Stimulated activated CD8-positive, alpha-beta memory T cell treated with anti-CD3 and anti-CD28 coated beads, Interleukin-15, amount 100 ng/mL, for 48 hours (primary cell): ENCODE results near the gene APOL1.
"Not testable (repeated sequence)": the region's sequence is repeated elsewhere in the genome, so short reads cannot be mapped to it uniquely, and the experiment has no call there.

Source experiments
- DNase-seq, 2 donors: peaks; one replicate each; pipeline ENCODE4 v3.0.0-alpha.2; 2020; ENCODE audit warnings: low read depth in 2 of 2

The APOL1 gene

DNA sequence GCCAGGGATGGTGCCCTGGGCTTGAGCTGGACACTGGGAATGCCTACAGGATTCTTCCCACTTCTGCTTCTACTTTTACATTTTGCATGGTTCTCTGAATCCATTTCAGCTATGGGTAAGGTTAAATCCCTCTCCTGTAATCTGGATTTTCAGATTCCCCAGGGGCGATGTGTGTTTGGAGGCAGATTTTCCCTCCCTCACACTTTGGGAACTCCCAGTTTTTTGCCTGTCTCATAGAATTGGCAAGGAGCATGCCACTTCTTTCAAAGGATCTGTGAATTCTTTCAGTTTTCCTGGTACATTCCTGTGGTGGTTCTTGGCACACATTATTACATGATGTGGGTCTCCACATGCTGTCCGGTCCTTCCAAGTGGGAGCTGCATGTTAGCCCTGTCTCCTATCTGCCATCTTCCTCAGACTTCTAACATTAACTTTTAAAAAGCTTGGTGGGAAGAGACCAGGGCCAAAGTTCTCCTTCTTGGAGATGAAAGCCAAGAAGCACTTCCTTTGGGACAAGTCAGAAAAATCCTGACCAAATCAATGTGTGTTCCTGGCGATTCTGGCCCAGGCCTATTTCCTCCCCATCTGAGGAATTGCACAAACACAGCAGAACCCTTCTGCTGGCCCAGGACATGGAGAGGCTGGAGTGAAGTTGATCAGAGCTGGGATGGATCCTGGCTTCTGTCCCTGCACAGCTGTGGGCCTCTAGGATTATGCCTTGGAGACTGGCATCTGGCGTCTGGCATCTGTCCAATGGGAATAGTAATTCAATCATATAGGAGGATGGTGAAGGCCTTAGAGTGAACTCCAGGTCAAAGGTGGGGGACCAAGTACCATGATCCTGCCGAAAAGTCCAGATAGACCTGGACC lies 8.2 kb upstream of the APOL1 start:
- DNase-seq: no peak

DNA sequence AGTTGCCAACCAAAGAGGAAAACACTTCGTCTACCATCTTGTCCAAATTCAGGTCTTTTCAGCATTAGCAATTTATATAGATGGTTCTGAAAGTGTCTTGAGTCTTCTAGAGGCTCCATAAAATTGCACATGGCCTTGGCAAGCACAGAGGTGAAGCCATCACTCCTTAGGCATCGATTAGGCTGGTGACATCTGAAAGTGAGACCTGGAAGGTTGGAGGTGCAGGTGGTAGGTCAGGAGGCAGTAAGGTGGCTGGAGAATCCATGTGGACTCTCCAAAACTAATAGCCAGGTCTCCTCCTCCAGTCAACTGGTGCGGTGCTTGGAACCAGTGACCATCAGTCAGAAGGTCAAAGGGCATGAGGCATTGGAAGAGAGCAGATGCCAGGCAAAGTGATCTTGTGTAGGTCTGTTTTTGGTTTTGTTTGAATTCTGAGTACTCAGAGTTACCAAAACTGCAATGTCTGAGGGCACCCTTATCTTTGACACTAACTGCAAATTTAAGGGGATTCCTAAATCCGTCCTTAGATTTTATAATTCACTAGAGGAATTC lies 7.1 kb upstream of the APOL1 start:
- DNase-seq: no peak

DNA sequence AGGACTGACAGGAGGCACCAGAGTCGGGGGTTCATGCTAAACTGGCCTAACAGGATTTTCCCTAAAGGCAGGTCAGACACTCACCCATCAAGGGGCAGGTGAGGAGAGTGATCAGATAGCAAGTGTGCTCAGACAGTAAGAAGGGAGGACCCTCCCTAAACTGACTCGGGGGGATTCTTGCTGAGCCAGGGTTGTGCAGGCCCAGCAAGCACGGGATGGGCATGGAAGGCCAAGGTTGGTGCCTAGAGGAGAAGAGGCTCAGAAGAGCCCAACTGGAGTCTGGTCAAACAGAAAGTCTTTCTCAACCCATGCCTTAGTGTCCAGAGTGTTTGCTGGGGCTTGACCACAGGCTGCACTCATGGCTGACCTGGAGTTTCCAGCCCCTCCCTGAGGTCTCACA lies 6.2 kb upstream of the APOL1 start:
- DNase-seq: no peak

DNA sequence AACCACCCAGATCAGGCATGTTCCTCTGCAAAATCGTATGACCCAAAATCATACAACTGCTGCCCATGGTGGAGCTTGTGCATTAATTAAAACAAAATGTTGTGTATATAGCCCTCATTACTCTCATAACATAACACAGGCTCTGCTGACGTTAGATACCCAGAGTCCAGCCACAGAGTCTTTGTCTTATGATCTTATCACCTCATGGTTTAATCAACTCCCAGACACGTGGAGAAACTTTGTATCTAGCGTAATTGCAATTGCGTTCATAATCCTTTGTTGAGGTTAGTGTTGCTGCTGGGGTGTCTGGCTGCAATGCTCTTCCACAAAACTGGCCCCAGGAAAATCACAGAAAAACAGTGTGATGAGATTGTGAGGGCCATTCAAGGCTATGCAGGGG lies 5.0 kb upstream of the APOL1 start:
- no peak for DNase-seq

DNA sequence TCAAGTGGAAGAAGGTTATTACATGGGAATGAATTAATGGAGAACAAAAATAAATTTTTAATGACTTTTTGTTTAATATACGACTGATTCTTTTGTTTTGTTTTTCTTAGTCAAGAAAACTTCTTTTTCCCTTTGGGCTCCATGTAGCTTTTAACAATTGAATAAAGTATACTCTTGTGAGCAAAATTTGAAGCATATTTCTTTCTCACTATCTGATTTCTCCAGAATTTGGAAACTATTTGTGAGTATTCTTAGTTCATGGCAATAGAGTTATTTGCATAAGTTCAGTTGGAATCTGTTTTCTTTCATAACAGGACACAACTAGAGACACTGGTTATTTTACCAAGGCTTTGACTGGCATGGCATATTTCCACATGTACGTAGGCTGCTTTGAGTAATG lies 3.8 kb upstream of the APOL1 start:
- DNase-seq: no peak

DNA sequence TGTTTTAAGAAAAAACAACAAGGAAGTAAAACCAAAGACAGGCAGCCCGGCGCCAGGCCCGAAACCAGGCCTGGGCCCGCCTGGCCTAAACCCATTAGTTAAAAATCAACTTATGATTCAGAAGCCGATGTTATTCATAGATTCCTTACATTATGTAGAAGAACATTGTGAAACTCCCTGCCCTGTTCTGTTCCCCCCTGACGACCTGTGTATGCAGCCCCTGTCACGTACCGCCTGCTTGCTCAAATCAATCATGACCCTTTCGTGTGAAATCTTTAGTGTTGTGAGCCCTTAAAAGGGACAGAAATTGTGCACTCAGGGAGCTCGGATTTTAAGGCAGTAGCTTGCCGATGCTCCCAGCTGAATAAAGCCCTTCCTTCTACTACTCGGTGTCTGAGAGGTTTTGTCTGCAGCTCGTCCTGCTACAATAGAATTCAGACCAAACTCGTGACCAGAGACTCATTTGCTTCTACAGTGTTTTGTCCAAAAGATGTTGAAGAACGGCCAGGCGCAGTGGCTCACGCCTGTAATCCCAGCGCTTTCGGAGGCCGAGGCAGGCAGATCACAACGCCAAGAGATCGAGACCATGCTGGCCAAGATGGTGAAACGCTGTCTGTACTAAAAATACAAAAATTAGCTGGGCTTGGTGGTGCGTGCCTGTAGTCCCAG lies 2.5 kb upstream of the APOL1 start:
- DNase-seq: not testable (repeated sequence)

DNA sequence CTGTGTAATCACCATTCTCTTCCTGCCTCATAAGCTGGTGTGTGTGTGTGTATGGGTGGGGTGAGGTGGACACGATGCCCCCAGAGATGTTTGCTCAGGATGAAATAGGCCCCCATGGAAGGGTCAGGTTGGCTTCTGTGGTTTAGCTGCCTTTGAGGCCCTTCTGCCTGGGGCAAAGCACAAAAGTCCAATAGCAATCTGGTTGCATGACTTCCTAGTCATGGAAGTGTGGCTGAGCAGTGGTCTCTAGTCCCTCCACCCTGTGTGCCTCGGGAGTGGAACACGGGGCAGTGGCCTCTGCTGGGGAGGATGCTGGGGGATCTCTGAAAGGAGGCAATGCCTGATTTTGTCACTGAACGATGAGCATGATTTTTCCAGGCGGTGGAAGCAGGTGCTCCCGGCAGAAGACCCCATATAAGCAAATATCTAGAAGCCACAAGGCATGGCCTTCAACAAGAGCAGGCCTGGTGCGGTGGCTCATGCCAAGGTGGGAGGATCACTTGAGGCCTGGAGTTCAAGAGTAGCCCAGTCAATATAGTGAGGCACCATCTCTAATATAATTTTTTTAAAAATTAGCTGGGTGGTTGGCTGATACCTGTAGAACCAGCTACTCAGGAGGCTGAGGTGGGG lies 839 bp upstream of the APOL1 start:
- DNase-seq: not testable (repeated sequence)

DNA sequence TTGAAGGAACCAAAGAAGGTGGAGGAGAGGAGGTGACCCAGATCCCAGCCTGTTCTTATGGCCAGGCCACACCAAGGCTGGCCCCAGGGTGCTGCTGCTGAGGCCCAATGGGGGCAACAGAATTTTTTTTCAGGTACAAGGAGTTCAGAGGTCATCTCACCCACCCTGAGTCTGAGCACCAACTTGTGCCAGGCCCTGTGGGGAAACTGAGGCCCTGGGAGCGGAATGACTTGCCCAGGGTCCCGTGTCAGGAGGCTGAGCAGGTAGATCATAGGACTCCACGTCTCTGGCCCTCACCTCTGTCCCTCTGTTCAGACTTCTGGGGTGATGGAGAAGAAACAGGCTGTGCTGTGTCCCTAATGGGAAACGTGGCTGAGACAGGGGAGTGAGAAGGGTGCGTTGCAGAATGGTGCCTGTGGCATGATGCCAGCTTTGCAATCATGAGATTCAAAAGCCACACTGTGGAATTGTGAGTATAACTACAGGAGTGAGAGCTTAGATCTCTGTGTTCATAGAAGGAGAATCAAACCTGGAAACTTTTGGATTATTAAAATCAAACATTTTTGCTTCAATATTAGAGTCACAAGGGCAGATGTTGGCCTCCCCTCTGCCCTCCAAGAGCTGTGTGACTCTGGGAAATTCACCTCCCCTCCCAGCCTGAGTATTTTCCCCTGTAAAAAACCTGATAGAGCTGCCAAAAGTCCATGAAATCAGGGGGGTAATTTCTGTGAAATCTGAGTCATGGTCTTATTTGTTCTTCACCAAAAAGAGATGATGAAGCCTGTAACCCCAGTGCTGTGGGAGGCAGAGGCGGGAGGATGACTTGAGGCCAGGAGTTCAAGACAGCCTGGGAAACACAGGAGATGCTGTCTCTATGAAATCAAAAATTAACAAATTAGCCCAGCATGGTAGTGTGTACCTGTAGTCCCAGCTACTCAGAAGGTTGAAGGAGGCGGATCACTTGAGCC lies 874 bp downstream of the APOL1 start:
- DNase-seq: no peak

DNA sequence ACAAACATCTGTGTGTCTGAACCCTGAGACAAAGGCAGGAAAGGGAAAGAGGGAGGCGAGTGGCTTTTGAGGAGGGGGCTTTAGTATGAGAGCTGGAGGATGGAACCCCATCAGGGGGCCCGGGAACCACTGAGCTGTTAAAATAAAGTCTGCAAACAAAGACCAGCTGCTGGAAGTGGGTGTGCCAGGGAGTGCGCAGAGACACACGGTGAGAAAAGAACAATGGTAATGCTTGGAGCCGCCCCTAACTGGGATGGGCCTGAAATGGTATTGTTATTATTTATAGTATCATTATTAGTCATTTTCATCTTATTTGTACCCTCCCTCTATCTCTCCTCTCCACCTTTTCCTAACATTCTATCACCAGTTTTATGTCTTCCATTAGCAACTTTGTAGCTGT lies 2.6 kb downstream of the APOL1 start:
- not testable (repeated sequence) for DNase-seq

DNA sequence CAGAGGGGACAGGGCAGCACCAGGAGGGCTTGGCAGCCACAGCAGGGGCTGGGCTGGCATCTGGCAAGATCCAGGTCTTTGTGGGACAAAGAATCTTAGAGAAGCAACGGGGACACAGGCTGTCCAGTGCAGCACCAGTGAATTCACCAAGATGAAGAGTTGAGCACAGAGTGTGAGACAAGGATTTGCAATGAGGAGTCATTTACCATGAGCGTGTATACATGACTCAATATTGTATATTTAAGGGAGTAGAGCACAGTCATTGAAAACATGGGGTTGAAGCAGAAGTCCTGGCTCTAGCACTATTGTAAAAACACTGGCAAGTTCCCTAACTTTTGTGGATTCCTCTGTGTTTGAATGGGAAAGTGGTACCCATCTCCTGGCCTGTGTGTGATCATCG lies 3.5 kb downstream of the APOL1 start:
- DNase-seq: no peak

DNA sequence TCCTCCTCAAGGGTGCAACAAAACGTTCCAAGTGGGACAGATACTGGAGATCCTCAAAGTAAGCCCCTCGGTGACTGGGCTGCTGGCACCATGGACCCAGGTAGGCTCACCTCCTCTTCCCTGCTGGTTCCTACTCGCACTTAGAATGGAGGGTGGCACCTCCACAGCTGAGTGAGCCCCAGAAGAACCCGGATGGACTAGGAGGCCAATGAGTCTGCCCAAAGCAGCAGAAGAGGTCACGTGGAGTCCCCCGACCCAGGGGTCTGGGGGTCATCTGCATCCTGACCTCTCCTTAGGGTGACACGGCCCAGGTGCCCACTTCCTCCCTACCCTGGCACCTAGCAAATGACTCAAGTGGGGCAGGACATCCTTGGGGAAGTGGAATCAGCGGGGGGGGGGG lies 4.4 kb downstream of the APOL1 start:
- DNase-seq: no peak

DNA sequence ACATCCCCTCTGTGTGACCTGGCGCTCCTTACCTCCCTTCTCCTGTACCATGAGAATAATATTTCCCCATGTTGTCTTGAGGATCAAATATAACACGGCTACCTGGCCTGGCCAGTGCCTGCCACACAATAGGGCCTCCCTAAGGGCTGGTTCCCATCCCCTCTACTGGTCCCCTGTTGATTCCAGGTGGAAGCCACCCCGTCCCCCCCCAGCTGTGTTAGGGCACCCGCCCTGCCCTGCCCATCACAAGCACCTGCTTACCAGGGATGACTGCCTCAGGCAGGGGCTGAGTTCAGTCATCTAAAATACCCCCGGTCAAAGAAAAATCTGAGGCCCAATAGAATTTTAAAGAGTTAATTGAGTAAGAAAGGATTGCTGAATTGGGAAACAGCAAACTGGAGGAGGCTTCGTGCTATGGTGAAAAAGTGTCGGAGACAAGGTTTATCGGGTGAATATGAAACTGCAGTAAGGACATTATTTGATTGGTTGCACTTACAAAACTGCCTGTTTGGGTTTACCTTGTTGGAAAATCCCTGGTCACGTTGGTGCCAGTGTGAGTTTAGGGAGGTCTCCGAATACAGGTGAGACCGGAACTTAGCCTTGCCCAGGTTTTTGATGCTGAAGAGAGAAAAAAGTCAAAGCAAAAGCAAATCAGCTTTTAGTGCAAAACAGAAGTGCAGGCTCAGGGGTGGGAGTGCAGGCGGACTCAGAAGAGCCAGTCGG lies 5.2 kb downstream of the APOL1 start:
- DNase-seq: no peak

DNA sequence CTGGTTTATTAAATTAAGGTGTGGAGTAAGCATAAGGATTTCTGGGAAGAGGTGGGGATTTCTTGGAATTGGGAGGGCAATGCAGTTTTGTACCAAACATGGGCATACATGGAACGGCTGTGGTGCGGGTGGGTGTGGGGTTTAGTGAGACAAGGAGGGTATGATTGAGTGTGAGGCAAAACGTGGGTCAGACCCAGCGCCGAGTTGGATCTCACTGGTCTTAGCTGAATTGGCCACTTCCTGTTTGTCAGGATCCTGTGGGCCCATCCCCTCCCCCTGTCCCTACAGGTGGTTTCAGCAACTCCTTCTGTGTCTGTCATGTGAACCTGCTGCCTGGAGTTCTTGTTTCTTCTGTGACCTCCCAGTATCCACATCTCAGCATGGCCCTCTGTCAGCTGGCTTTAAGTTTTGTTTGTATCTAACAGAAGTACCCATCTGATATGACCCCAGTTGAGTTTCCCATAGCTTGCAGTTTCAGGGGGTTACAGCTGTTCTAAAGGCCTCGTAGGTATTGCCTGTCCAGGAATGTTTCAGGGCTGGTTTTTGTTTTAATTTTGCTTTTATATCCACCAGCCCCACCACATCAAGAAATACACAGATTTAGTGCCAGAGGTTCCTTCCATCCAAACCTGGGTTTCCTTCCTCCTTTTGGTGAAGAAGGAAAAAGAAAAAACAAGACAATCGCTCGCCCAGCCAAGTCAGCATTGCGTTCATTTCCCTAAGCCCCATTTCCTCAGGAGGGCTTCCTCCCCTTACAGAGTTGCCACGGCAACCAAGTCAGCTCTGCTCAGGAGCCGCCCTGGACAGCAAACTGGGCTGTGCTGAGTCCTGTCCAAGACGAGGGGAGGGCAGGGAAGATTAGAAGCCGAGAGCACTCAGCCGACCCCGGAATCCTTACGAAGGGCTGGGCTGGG lies 6.0 kb downstream of the APOL1 start:
- DNase-seq: peak in 1 of 2 donors; percentile 40

DNA sequence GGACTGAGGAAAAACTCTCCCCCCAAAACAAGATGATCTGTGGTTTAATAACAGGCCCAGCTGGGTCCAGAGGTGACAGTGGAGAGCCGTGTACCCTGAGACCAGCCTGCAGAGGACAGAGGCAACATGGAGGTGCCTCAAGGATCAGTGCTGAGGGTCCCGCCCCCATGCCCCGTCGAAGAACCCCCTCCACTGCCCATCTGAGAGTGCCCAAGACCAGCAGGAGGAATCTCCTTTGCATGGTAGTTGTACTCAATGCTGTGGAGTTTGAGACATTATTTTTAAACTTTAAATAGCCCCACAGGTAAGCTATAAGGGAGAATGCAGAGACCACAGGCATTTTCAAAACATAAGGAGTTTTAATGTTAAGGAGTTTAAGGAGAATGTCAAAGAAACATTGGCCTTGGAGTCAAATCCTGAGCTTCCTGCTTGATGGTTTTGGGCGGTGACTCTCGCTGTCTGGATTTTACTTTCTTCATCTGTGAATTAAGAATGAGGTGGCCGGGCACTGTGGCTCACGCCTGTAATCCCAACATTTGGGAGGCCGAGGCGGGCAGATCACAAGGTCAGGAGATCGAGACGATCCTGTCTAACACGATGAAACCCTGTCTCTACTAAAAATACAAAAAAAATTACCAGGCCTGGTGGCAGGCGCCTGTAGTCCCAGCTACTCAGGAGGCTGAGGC lies 6.8 kb downstream of the APOL1 start:
- DNase-seq: no peak

DNA sequence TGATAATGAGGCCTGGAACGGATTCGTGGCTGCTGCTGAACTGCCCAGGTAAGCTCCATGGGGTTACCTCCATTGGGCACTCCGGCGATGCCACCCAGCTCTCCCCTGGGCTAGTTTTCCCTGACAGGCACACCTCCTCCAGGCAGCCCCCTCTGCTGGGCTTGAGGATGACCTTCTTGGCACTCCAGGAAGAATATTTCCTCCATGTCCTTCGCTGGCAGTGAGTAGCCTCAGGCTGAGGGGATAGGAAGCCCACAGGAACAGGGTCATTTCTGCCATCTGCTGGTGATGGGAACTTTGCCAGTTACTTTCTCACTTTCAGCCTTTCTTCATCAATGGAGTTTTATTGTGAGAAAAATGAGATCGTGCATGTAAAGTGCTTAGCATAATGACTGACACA lies 8.7 kb downstream of the APOL1 start:
- not testable (repeated sequence) for DNase-seq

DNA sequence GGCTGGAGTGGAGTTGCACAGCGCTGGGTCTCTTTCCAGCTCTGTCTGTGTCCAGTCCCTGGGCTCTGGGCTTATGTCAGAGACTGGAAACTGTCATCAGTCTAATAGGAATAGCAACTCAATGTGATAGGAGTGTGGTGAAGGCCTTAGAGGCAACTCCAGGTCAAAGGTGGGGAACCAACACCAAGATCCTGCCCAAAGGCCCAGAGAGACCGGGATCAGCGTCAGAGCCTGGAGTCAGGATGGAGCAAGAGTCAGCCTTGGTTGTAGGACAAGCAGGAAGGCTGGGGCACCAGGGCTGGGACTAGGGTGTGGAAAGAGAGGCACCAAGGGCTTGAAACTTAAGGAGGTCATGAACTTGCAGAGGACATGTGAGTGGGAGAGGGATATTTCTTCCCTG lies 9.4 kb downstream of the APOL1 start:
- DNase-seq: not testable (repeated sequence)

DNA sequence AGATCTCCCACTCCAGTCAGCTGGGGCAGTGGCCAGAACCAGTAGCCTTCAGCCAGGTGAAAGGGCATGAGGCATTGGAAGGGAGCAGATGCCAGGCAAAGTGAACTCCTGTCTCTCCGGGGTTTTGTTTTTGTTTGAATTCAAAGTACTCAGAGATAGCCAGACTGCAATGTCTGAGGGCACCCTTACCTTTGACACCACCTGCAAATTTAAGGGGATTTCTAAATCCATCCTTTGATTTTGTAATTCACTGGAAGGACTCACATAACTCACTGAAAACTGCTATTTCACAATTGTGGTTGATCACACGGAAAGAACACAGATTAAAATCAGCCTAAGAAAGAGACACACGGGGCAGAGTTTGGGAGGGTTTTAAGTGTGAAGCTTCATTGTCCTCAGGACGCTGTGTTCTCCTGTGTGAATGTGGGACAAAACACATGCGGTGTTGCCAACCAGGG lies 10.3 kb downstream of the APOL1 start:
- DNase-seq: not testable (repeated sequence)

DNA sequence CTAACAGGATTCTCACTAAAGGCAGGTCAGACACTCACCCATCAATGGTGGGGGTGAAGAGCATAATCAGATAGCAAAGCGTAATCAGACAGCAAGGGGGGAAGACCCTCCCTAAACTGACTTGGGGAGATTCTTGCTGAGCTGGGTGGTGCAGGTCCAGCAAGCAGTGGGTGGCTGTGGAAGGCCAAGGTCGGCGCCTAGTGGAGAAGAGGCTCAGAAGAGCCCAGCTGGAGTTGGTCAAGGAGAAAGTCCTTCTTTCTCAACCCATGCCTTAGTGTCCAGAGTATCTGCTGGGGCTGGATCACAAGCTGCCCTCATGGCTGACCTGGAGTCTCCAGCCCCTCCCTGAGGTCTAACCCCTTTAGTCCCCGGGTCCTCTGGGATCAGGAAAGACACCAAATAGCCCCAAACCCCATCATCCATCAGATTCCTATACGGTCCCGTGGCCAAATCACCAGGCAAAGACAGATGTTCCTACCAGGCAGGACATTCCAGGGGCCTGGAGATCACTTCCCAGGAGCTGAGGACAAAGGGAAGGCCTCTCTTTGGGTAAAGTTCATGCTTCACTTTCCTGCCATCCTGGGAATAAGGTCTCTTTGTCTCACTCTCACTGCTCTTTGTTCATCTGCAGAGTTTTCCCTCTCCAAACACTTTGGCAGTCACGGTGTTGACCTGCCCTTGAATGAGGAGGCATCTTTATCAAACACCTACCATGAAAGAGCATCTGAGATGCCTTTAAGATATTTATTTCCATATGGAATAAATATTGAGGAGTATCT lies 11.1 kb downstream of the APOL1 start:
- not testable (repeated sequence) for DNase-seq
